Fibroblast of skin of scalp (primary cell): ENCODE measurements around the gene CD300LB. TPM values are rescaled to one million over a fixed set of nuclear protein-coding genes. Genes with fewer than 3 reads are reported as not detected.
"Not testable (repeated sequence)": the region's sequence is repeated elsewhere in the genome, so short reads cannot be mapped to it uniquely, and the experiment has no call there.

Experiments
- DNase-seq: peaks from one replicate; pipeline ENCODE4 v3.0.0-alpha.2; 2013
- polyA plus RNA-seq, 2 experiments: library from polyadenylated mRNA; unstranded; fragments of 120-200 nt; gene quantifications; one replicate each; pipeline ENCODE4 v1.2.1, GENCODE V29; 2013; ENCODE audit not compliant: insufficient read length in 2 of 2

The CD300LB gene
- polyA plus RNA-seq (2013, experiment 1 of 2; ENCODE audit: insufficient read length) = not detected
- polyA plus RNA-seq (2013, experiment 2 of 2; ENCODE audit: insufficient read length) = not detected

- no peak for DNase-seq
These were observed at the start of gene CD300LB for GRCh38 chr17:74531231-74531761. Gene CD300LB, minus strand, starts transcription at chr17:74531475. Its CDS starts 125 bp downstream, at chr17:74531350.

- no peak for DNase-seq
These were observed 48.6 kb upstream of the CD300LB start for GRCh38 chr17:74579900-74580299.

GRCh38 chr17:74578979-74579378 lies 47.7 kb upstream of the CD300LB start:
- DNase-seq = no peak

GRCh38 chr17:74574489-74575142 lies 43.3 kb upstream of the CD300LB start:
- DNase-seq = no peak

GRCh38 chr17:74573635-74574034 lies 42.4 kb upstream of the CD300LB start:
- DNase-seq = not testable (repeated sequence)

GRCh38 chr17:74573169-74573568 lies 41.9 kb upstream of the CD300LB start:
- DNase-seq = no peak

GRCh38 chr17:74571621-74572270 lies 40.5 kb upstream of the CD300LB start:
- DNase-seq = no peak

- DNase-seq = peak; percentile 96
These were observed 38.0 kb upstream of the CD300LB start for GRCh38 chr17:74569020-74570003.

- DNase-seq = peak; percentile 33
These were observed 37.0 kb upstream of the CD300LB start for GRCh38 chr17:74568106-74568873.

- no peak for DNase-seq
These were observed 36.1 kb upstream of the CD300LB start, which contains the start of gene CD300H for GRCh38 chr17:74567397-74567796. Gene CD300H, minus strand, starts transcription at chr17:74567509.

GRCh38 chr17:74566132-74566753 lies 35.0 kb upstream of the CD300LB start:
- DNase-seq = peak; percentile 24

GRCh38 chr17:74565126-74565525 lies 33.9 kb upstream of the CD300LB start:
- DNase-seq = no peak

- no peak for DNase-seq
These were observed 32.1 kb upstream of the CD300LB start for GRCh38 chr17:74563358-74563757.

GRCh38 chr17:74561586-74561985 lies 30.3 kb upstream of the CD300LB start:
- no peak for DNase-seq

GRCh38 chr17:74558882-74559519 lies 27.7 kb upstream of the CD300LB start:
- DNase-seq = no peak

- DNase-seq = not testable (repeated sequence)
These were observed 27.1 kb upstream of the CD300LB start for GRCh38 chr17:74558402-74558801.

- DNase-seq = no peak
These were observed 24.2 kb upstream of the CD300LB start for GRCh38 chr17:74555427-74555940.

- no peak for DNase-seq
These were observed 23.6 kb upstream of the CD300LB start for GRCh38 chr17:74554909-74555308.

- no peak for DNase-seq
These were observed 20.8 kb upstream of the CD300LB start for GRCh38 chr17:74552037-74552436.

GRCh38 chr17:74550602-74551001 lies 19.3 kb upstream of the CD300LB start:
- no peak for DNase-seq
